ENCODE measurements around the gene PDE11A.

DNA sequence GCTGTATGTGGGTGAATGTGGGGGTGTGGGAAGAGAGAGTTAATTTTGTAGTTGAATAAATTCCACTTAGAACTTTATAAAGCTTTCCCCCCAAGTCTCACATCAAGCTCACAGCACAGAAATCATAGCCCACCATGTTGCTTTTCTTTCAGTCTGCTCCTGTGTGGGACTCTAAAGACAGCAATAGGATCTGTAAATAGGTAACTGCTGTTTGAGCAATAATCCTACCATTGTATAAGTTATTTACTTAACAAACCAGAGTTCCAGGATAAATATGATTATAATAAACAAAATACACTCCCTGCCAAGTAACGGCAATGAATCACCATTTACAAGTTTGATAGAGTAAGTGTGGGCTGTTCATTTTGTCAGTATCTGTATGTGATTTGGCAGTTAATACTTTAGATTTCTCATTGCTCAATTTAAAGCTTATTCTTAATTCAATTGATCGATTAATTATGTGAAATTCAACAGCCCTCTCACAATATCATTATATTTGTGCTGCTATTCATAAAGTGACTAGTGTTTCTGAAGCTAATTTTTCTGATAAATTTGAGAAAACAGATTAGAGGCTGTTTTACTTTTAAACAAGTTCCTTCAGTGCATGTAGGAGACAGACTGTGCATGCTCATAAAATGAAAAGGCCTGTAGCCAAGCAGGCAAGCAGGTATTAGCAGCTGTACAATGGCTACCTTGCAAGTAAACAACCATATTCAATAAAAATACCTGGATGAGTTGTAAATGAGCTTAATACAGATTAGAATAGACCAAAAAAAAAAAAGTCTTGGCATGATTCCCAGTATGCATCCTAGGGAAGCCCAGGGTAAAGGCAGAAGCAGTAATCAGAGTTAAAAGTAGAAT, 142.7 kb downstream of the PDE11A start:
- TF ChIP-seq, protein P1, sequence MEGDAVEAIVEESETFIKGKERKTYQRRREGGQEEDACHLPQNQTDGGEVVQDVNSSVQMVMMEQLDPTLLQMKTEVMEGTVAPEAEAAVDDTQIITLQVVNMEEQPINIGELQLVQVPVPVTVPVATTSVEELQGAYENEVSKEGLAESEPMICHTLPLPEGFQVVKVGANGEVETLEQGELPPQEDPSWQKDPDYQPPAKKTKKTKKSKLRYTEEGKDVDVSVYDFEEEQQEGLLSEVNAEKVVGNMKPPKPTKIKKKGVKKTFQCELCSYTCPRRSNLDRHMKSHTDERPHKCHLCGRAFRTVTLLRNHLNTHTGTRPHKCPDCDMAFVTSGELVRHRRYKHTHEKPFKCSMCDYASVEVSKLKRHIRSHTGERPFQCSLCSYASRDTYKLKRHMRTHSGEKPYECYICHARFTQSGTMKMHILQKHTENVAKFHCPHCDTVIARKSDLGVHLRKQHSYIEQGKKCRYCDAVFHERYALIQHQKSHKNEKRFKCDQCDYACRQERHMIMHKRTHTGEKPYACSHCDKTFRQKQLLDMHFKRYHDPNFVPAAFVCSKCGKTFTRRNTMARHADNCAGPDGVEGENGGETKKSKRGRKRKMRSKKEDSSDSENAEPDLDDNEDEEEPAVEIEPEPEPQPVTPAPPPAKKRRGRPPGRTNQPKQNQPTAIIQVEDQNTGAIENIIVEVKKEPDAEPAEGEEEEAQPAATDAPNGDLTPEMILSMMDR (IDR thresholded peaks at IDR 0.05), result no peak
- TF ChIP-seq POLR2A (IDR thresholded peaks at IDR 0.05), result no peak

All from lower leg skin (tissue), 3 donors.